HEK293T (cell line): ENCODE data around the gene BCAP31.
"Not testable (repeated sequence)": the region's sequence is repeated elsewhere in the genome, so short reads cannot be mapped to it uniquely, and the experiment has no call there.

ENCODE experiments used
- CTCF ChIA-PET: fragments of 350-600 bp; formaldehyde crosslinking; extraction: SDS; loops from one replicate; lab custom pipeline; 2021; ENCODE audit warnings: antibody characterized with exemption, inconsistent platforms; lab: Yijun Ruan, JAX
- POLR2A ChIA-PET: fragments of 350-600 bp; formaldehyde crosslinking; extraction: SDS; loops from one replicate; lab custom pipeline; 2020; ENCODE audit warnings: antibody characterized with exemption, inconsistent platforms; lab: Yijun Ruan, JAX
- DNase-seq: peaks from one replicate; pipeline ENCODE4 v3.0.0; 2012; ENCODE audit warnings: mixed read lengths; ENCODE audit errors: extremely low spot score
- ARNT ChIP-seq: fragments of 450-650 bp; IDR thresholded peaks from 2 replicates; pipeline ENCODE4 v1.6.1; 2017; ENCODE audit warnings: mild to moderate bottlenecking
- BHLHE40 ChIP-seq: fragments of 450-650 bp; IDR thresholded peaks from 2 replicates; pipeline ENCODE4 v1.6.1; 2016; ENCODE audit warnings: mild to moderate bottlenecking, moderate library complexity, borderline replicate concordance
- CTBP1 ChIP-seq: fragments of 450-650 bp; IDR thresholded peaks from 2 replicates; pipeline ENCODE4 v1.6.1; 2016; ENCODE audit warnings: borderline replicate concordance
- ELF4 ChIP-seq: fragments of 450-650 bp; IDR thresholded peaks from 2 replicates; pipeline ENCODE4 v1.6.1; 2017; ENCODE audit warnings: antibody characterized with exemption
- FOXA1 ChIP-seq: fragments of 450-650 bp; IDR thresholded peaks from 2 replicates; pipeline ENCODE4 v1.6.1; 2016; ENCODE audit warnings: mild to moderate bottlenecking
- FOXK2 ChIP-seq: fragments of 450-650 bp; IDR thresholded peaks from 2 replicates; pipeline ENCODE4 v1.6.1; 2016; ENCODE audit warnings: mild to moderate bottlenecking
- HDGF ChIP-seq: fragments of 450-650 bp; IDR thresholded peaks from 2 replicates; pipeline ENCODE4 v1.6.1; 2017; ENCODE audit warnings: antibody characterized with exemption, borderline replicate concordance
- L3MBTL2 ChIP-seq: fragments of 450-650 bp; conservative IDR thresholded peaks from 2 replicates; pipeline ENCODE4 v1.6.1; 2016; ENCODE audit warnings: mild to moderate bottlenecking
- LEF1 ChIP-seq: fragments of 450-650 bp; IDR thresholded peaks from 2 replicates; pipeline ENCODE4 v1.6.1; 2017; ENCODE audit warnings: mild to moderate bottlenecking, borderline replicate concordance
- NFRKB ChIP-seq: fragments of 450-650 bp; IDR thresholded peaks from 2 replicates; pipeline ENCODE4 v1.6.1; 2016; ENCODE audit warnings: mild to moderate bottlenecking, moderate library complexity
- SP1 ChIP-seq: fragments of 450-650 bp; IDR thresholded peaks from 2 replicates; pipeline ENCODE4 v1.6.1; 2017
- SUZ12 ChIP-seq: fragments of 450-650 bp; IDR thresholded peaks from 2 replicates; pipeline ENCODE4 v1.6.1; 2016; ENCODE audit warnings: mild to moderate bottlenecking
- TARDBP ChIP-seq: fragments of 450-650 bp; IDR thresholded peaks from 2 replicates; pipeline ENCODE4 v1.6.1; 2016
- ZNF384 ChIP-seq: fragments of 450-650 bp; IDR thresholded peaks from 2 replicates; pipeline ENCODE4 v1.6.1; 2016
- TF ChIP-seq, protein P1 (sequence below): fragments of 450-650 bp; IDR thresholded peaks from 2 replicates; pipeline ENCODE4 v1.6.1; 2016

The BCAP31 gene

DNA sequence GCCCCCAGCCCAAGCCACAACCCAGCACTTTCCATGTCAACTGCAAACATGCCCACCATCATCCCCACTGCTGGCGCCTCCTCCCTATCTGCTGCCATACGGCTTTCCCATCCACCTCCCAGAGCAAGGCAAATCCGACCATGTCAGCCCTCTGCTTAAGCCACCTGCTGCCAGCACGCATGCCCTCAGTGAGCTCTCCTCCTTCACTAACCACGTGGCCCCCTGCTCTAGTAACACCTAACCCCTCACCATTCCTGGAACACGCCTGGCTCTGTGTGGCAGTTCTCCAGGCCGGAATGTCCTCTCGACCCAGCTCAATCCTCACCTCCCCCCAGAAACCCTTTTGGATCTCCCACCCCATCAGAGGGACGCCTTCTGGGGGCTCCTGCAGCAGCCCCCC is 17.4 kb downstream of the BCAP31 start:
- no peak for DNase-seq
- POLR2A ChIA-PET: no interaction called here
- TF ChIP-seq BHLHE40 (no peak), CTBP1 (no peak), ZNF384 (no peak), FOXK2 (no peak), TARDBP (no peak), SUZ12 (no peak)
- TF ChIP-seq, protein P1, sequence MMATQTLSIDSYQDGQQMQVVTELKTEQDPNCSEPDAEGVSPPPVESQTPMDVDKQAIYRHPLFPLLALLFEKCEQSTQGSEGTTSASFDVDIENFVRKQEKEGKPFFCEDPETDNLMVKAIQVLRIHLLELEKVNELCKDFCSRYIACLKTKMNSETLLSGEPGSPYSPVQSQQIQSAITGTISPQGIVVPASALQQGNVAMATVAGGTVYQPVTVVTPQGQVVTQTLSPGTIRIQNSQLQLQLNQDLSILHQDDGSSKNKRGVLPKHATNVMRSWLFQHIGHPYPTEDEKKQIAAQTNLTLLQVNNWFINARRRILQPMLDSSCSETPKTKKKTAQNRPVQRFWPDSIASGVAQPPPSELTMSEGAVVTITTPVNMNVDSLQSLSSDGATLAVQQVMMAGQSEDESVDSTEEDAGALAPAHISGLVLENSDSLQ: no peak
- CTCF ChIA-PET: interaction anchor here (1.5 kb wide), 1 partner anchor 674 kb away, joined by 3 read pairs; no protein-coding TSS in a partner anchor

GRCh38 chrX:153705403-153706060 is 18.7 kb downstream of the BCAP31 start:
- DNase-seq, POLR2A ChIA-PET: not testable (repeated sequence)
- CTCF ChIA-PET: interaction anchor here (0.8 kb wide), 1 partner anchor 18 kb away, joined by 3 read pairs; the partner anchor contains the start of gene SLC6A8

- DNase-seq, POLR2A ChIA-PET: not testable (repeated sequence)
- CTCF ChIA-PET: interaction anchor here (0.8 to 1.1 kb wide), 3 partner anchors 17 to 38 kb away, joined by 3 read pairs; partner anchors contain the start of gene SLC6A8
Measured at GRCh38 chrX:153704631-153705402, 19.4 kb downstream of the BCAP31 start.

DNA sequence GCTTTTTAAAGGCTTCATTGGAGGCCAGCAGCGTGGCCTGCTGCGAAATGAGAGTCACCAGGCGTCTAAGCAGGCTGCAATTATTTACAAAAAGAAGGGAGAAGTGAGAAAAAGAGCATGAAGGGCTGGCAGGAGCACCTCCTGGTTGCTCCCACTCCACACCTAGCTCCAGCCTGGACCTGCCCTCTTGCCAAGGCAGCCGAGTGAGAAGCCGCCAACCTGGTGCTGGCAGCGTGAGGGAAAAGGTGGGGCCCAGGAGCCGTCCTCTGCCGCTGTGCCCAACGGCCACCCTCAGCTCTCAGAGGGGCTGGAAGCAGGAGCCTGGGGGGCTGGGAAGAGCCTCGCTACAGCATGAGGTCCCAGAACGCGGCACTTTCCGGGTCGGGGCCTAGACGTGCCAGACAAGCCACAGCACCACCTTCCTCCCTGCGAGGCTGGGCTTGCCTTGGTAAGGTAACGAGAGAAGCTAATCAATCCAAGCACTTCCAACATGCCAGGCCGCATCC is 20.1 kb downstream of the BCAP31 start:
- CTCF ChIA-PET: interaction anchor here (0.8 to 1.1 kb wide), 3 partner anchors 16 to 37 kb away, joined by 3 read pairs; partner anchors contain the start of gene SLC6A8
- POLR2A ChIA-PET: no interaction called here
- TF ChIP-seq FOXA1 (no peak), SP1 (no peak), TARDBP (no peak), BHLHE40 (no peak), ZNF384 (no peak), SUZ12 (no peak), NFRKB (no peak), ARNT (no peak)
- DNase-seq: no peak

- DNase-seq: no peak
- POLR2A ChIA-PET: no interaction called here
- CTCF ChIA-PET: no interaction called here
- TF ChIP-seq ELF4 (no peak), FOXA1 (no peak), ARNT (no peak)
Measured at GRCh38 chrX:153703036-153703370, 21.2 kb downstream of the BCAP31 start.

DNA sequence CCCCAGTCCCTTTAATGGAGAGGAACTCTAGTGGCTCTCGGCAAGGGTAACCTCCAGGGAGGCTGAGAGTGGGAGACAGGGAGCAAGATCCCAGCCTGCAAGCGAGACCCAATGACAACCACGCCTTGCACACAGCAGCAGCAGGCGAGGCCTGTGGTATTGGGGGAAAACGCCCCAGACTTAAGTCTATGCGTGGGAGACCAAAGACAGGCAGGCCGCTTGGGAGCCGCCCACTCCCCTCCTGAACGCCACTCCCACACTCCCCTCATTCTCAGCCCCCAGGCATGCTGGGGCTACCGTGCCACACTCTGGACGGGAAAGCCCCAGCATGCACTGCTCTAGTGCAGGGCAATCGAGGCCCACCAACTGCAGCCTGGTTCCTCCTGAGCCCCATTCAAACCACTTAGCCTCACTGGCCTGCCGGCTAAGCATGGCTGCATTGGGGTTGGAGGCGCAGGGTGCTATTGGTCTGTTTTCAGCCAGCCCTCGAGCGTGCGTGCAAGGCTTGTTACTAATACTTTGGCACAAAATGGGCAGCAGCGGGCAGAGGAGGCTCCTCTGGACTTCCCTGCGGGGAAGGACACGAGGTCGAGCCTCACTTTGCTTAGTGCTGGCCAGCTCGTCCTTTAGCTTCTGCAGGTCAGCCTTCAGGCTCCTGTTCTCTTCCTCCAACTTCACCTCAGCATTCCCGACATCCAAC is 21.7 kb downstream of the BCAP31 start:
- TF ChIP-seq, protein P1: no peak
- TF ChIP-seq FOXA1 (no peak), BHLHE40 (no peak)
- DNase-seq: no peak
- ChIA-PET CTCF (no interaction called here), POLR2A (no interaction called here)

DNA sequence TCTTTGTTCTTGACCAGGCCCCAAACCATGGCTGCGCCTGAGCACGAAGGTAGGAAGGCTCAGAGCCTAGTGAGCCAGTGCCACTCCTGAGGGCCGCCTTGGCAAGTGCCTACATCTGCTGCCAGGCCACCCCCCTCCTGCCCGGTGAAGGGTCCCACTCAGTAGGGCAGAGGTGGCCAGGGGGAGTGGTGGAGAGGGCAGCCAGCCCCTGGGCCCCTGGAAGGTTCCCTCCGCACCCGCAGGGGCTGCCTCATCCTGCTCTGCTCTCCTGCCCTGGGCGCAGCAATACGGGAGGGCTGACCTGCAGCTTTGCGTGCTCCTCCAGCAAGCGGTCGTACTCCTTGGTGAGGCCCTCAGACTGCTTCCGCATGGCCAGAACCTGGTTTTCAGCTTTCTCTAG is 22.5 kb downstream of the BCAP31 start:
- DNase-seq: no peak
- TF ChIP-seq L3MBTL2: no peak
- ChIA-PET POLR2A (no interaction called here), CTCF (no interaction called here)

- ChIA-PET CTCF (no interaction called here), POLR2A (no interaction called here)
- no peak for DNase-seq
- TF ChIP-seq ZNF384 (no peak), CTBP1 (no peak), LEF1 (no peak), FOXA1 (no peak), HDGF (no peak), L3MBTL2 (no peak), BHLHE40 (no peak)
Measured at GRCh38 chrX:153700967-153701366, 23.2 kb downstream of the BCAP31 start.
